A673 (cell line): ENCODE measurements around the gene SP5. TPM values are rescaled to one million over a fixed set of nuclear protein-coding genes. Genes with fewer than 3 reads are reported as not detected.

Experiments used
- Bru-seq: library from RNA; stranded (reverse); fragments of 400-500 nt; gene quantifications from one replicate; lab custom pipeline; 2021; lab: Mats Ljungman, UMichigan
- BruChase-seq, 2 experiments: library from RNA; stranded (reverse); fragments of 400-500 nt; gene quantifications; one replicate each; lab custom pipeline; 2021; lab: Mats Ljungman, UMichigan
- BruUV-seq: library from RNA; stranded (reverse); fragments of 400-500 nt; replicated peaks from 2 replicates; lab custom pipeline; 2021; lab: Mats Ljungman, UMichigan
- CTCF ChIA-PET: fragments of 300-600 bp; sonication (Branson Sonifier 250); formaldehyde crosslinking; loops from one replicate; lab custom pipeline; 2022; ENCODE audit warnings: antibody characterized with exemption; lab: Charles Lee
- POLR2A ChIA-PET: fragments of 300-600 bp; sonication (Branson Sonifier 250); formaldehyde crosslinking; loops from one replicate; lab custom pipeline; 2022; ENCODE audit warnings: antibody characterized with exemption; ENCODE audit not compliant: low non-redundant PET; lab: Charles Lee
- DNase-seq: peaks from one replicate; pipeline ENCODE4 v3.0.0-alpha.2; 2015; ENCODE audit warnings: low spot score
- H3K27ac ChIP-seq: fragments of 200-600 bp; sonication (generic); 2 replicates; pipeline ENCODE4 v1.5.1; 2016; ENCODE audit warnings: mixed run types, low read depth, mild to moderate bottlenecking, mixed read lengths, antibody characterized with exemption, low read length; ENCODE audit not compliant: poor library complexity, severe bottlenecking
- H3K27me3 ChIP-seq: fragments of 200-600 bp; sonication (generic); replicated peaks from 2 replicates; pipeline ENCODE4 v1.6.1; 2017; ENCODE audit warnings: mixed run types, low read depth, mild to moderate bottlenecking, mixed read lengths, antibody characterized with exemption, low read length; ENCODE audit not compliant: insufficient read depth, poor library complexity
- H3K36me3 ChIP-seq: fragments of 200-600 bp; sonication (generic); 2 replicates; pipeline ENCODE4 v1.6.1; 2016; ENCODE audit warnings: mixed run types, mild to moderate bottlenecking, mixed read lengths, antibody characterized with exemption, low read length; ENCODE audit not compliant: insufficient read depth, poor library complexity, severe bottlenecking
- H3K4me1 ChIP-seq: fragments of 200-600 bp; sonication (generic); 2 replicates; pipeline ENCODE4 v1.6.1; 2017; ENCODE audit warnings: mixed run types, mild to moderate bottlenecking, mixed read lengths, antibody characterized with exemption, low read length; ENCODE audit not compliant: insufficient read depth, poor library complexity, severe bottlenecking
- H3K4me3 ChIP-seq: fragments of 200-600 bp; sonication (generic); 2 replicates; pipeline ENCODE4 v1.5.1; 2016; ENCODE audit warnings: low read depth, mixed run types, mild to moderate bottlenecking, mixed read lengths, low read length; ENCODE audit not compliant: poor library complexity, severe bottlenecking
- H3K9me3 ChIP-seq: fragments of 200-600 bp; sonication (generic); 2 replicates; pipeline ENCODE4 v1.6.1; 2016; ENCODE audit warnings: mixed run types, low read depth, mild to moderate bottlenecking, mixed read lengths, antibody characterized with exemption, low read length; ENCODE audit not compliant: poor library complexity, severe bottlenecking
- CTCF ChIP-seq: fragments of 300-800, 200-600 bp; sonication (generic); conservative IDR thresholded peaks from 2 replicates; pipeline ENCODE4 v1.5.1; 2017; ENCODE audit warnings: low read depth, mild to moderate bottlenecking, antibody characterized with exemption, low read length, moderate library complexity, mixed read lengths
- EZH2 ChIP-seq: fragments of 200-600 bp; sonication (generic); IDR thresholded peaks from 2 replicates; pipeline ENCODE4 v1.6.1; 2017; ENCODE audit warnings: borderline replicate concordance, low read depth, mild to moderate bottlenecking, mixed read lengths, antibody characterized with exemption, low read length; ENCODE audit not compliant: poor library complexity, severe bottlenecking
- intact Hi-C: fragments of 100-400 bp; cut with micrococcal nuclease; formaldehyde crosslinking; loops from one replicate; pipeline ENCODE4 v1.10.0; 2022; ENCODE audit not compliant: unreplicated experiment
- long read RNA-seq: library from polyadenylated mRNA; stranded (forward); transcript quantifications from one replicate; pipeline ENCODE4 v2.0.0, GENCODE V29; 2022
- total RNA-seq: library from RNA; stranded (reverse); gene quantifications from 2 replicates; pipeline ENCODE4 v1.2.3, GENCODE V29; 2021

Gene SP5
- total RNA-seq = not detected in 2 replicates
- Bru-seq, nascent RNA = not detected
- not detected for BruChase-seq, experiment 1, labeled RNA remaining after a 2-hour chase
- BruChase-seq, experiment 2, labeled RNA remaining after a 6-hour chase = not detected
- long read RNA-seq = 0 reads

- peak within 1 kb of the TSS; percentile 36 for H3K4me3 ChIP-seq
- peaks cover 100% of the 10 kb centered on the region for H3K27me3 ChIP-seq
- TF ChIP-seq EZH2 = peak; percentile 86
- TF ChIP-seq CTCF = no peak
- DNase-seq = peak; percentile 71
- ChIA-PET CTCF (interaction anchor here (0.6 kb wide), 1 partner anchor 179 kb away, joined by 3 read pairs; no protein-coding TSS in a partner anchor), POLR2A (no interaction called here)
- H3K36me3 ChIP-seq = no peaks in the 10 kb centered on the region
- BruUV-seq = no TSS peak
- intact Hi-C loops = loop anchor here (10.0 kb wide), 2 partner anchors 210 to 310 kb away; no protein-coding TSS in a partner anchor
- H3K9me3 ChIP-seq = no peaks in the 10 kb centered on the region
- H3K27ac ChIP-seq = no peak within 1 kb of the TSS
- peaks cover 26% of the 10 kb centered on the region for H3K4me1 ChIP-seq
These were observed at the start of gene SP5 for GRCh38 chr2:170715062-170715931. SP5 (plus strand) TSS chr2:170715337; CDS start chr2:170715513, 176 bp downstream.

GRCh38 chr2:170665743-170666142 is 49.4 kb upstream of the SP5 start:
- no TSS peak for BruUV-seq
- TF ChIP-seq CTCF (no peak), EZH2 (no peak)
- H3K36me3 ChIP-seq = no peaks in the 10 kb centered on the region
- no peaks in the 10 kb centered on the region for H3K4me1 ChIP-seq
- ChIA-PET CTCF (no interaction called here), POLR2A (no interaction called here)
- peaks cover 21% of the 10 kb centered on the region for H3K27me3 ChIP-seq
- H3K9me3 ChIP-seq = no peaks in the 10 kb centered on the region
- DNase-seq = no peak
- intact Hi-C loops = no loop called here
- H3K27ac ChIP-seq = no peak overlapping the region
- no peak overlapping the region for H3K4me3 ChIP-seq

GRCh38 chr2:170669909-170670308 is 45.2 kb upstream of the SP5 start:
- Histone ChIP-seq H3K4me3 (no peak overlapping the region), H3K9me3 (no peaks in the 10 kb centered on the region), H3K27ac (no peak overlapping the region), H3K36me3 (no peaks in the 10 kb centered on the region), H3K4me1 (no peaks in the 10 kb centered on the region), H3K27me3 (peaks cover 48% of the 10 kb centered on the region)
- ChIA-PET CTCF (no interaction called here), POLR2A (no interaction called here)
- TF ChIP-seq EZH2 (no peak), CTCF (no peak)
- BruUV-seq = no TSS peak
- intact Hi-C loops = no loop called here
- no peak for DNase-seq
